Common myeloid progenitor, CD34-positive (primary cell): ENCODE results near the gene LCE1E.

Experiments
- CTCF ChIA-PET: fragments of 350-600 bp; sonication (Branson Sonifier 250); formaldehyde crosslinking; loops from one replicate; lab custom pipeline; 2021; ENCODE audit warnings: antibody characterized with exemption; lab: Charles Lee
- POLR2A ChIA-PET: fragments of 350-600 bp; sonication (Branson Sonifier 250); formaldehyde crosslinking; loops from one replicate; lab custom pipeline; 2021; ENCODE audit warnings: antibody characterized with exemption; lab: Charles Lee
- DNase-seq, 3 donors: peaks; one replicate each; pipeline versions ENCODE4 v3.0.0 to v3.0.0-alpha.2; 2013
- H3K27ac ChIP-seq, 2 experiments: 1 replicate in 1 of 2; 2 replicates in 1 of 2; pipeline ENCODE4 v1.7.0; 2013; ENCODE audit warnings: inconsistent platforms in 2 of 2, low read length in 2 of 2, mild to moderate bottlenecking in 2 of 2, low read depth in 1 of 2, moderate library complexity in 1 of 2; ENCODE audit not compliant: severe bottlenecking in 2 of 2, insufficient read depth in 1 of 2, poor library complexity in 1 of 2
- H3K27me3 ChIP-seq, 5 experiments: replicated peaks in 2 of 5; 1 replicate in 3 of 5; 2 replicates in 2 of 5; pipeline versions ENCODE4 v1.6.1 to v1.7.0; 2013; ENCODE audit warnings: low read length in 4 of 5, mild to moderate bottlenecking in 2 of 5, moderate library complexity in 2 of 5, inconsistent platforms in 1 of 5; ENCODE audit not compliant: insufficient read depth in 5 of 5, control insufficient read depth in 4 of 5
- H3K36me3 ChIP-seq, 4 experiments: 1 replicate in 2 of 4; 2 replicates in 2 of 4; pipeline versions ENCODE4 v1.6.1 to v1.7.0; 2013; ENCODE audit warnings: low read length in 3 of 4, control low read depth in 1 of 4, mild to moderate bottlenecking in 1 of 4; ENCODE audit not compliant: control insufficient read depth in 4 of 4, insufficient read depth in 4 of 4
- H3K4me1 ChIP-seq, 4 experiments: 1 replicate in 3 of 4; 2 replicates in 1 of 4; pipeline versions ENCODE4 v1.6.1 to v1.7.1; 2013; ENCODE audit warnings: low read length in 3 of 4, mild to moderate bottlenecking in 3 of 4, control low read depth in 1 of 4, inconsistent platforms in 1 of 4, moderate library complexity in 1 of 4; ENCODE audit not compliant: control insufficient read depth in 4 of 4, insufficient read depth in 4 of 4; ENCODE audit errors: control extremely low read depth in 1 of 4
- H3K4me3 ChIP-seq, 7 experiments: 1 replicate in 4 of 7; 2 replicates in 3 of 7; pipeline versions ENCODE4 v1.5.1 to v1.7.0; 2013; ENCODE audit warnings: mild to moderate bottlenecking in 7 of 7, low read length in 6 of 7, moderate library complexity in 6 of 7, inconsistent platforms in 2 of 7, low read depth in 2 of 7, control low read depth in 1 of 7; ENCODE audit not compliant: insufficient read depth in 4 of 7, control insufficient read depth in 1 of 7; ENCODE audit errors: extremely low read depth in 1 of 7
- H3K9me3 ChIP-seq, 5 experiments: 1 replicate in 4 of 5; 2 replicates in 1 of 5; pipeline versions ENCODE4 v1.6.1 to v1.7.1; 2013; ENCODE audit warnings: low read length in 4 of 5, mild to moderate bottlenecking in 2 of 5, inconsistent platforms in 1 of 5, low read depth in 1 of 5, moderate library complexity in 1 of 5; ENCODE audit not compliant: control insufficient read depth in 4 of 5, insufficient read depth in 2 of 5; ENCODE audit errors: control extremely low read depth in 1 of 5
- WGBS: methylation state at CpG from one replicate; pipeline ENCODE4 v1.1.5; 2013; ENCODE audit not compliant: insufficient coverage; 5-methylcytosine and 5-hydroxymethylcytosine counted together

LCE1E gene

GRCh38 chr1:152760551-152761190 is 25.4 kb upstream of the LCE1E start:
- Histone ChIP-seq H3K27ac (no peak overlapping the region), H3K36me3 (no peaks in the 10 kb centered on the region), H3K4me3 (no peak overlapping the region), H3K9me3 (no peaks in the 10 kb centered on the region), H3K4me1 (no peaks in the 10 kb centered on the region), H3K27me3 (peaks cover 0 to 13% (median 0%) of the 10 kb centered on the region in 5 experiments)
- POLR2A ChIA-PET: no interaction called here
- WGBS: 94% methylated on average over 28 of the region's 31 CpGs
- CTCF ChIA-PET: no interaction called here
- DNase-seq: no peak

- CTCF ChIA-PET: no interaction called here
Measured at GRCh38 chr1:152761609-152762213, 24.3 kb upstream of the LCE1E start.

GRCh38 chr1:152768847-152769533 is 17.1 kb upstream of the LCE1E start:
- H3K4me3 ChIP-seq: no peak overlapping the region
- H3K27me3 ChIP-seq: peaks cover 0 to 4% (median 0%) of the 10 kb centered on the region in 5 experiments
- WGBS: 74% methylated on average over 5 of the region's 8 CpGs
- no peaks in the 10 kb centered on the region for H3K4me1 ChIP-seq
- no peak for DNase-seq
- POLR2A ChIA-PET: no interaction called here
- no peak overlapping the region for H3K27ac ChIP-seq
- CTCF ChIA-PET: no interaction called here
- H3K36me3 ChIP-seq: no peaks in the 10 kb centered on the region
- peaks cover 0 to 3% (median 0%) of the 10 kb centered on the region in 5 experiments for H3K9me3 ChIP-seq

More at GRCh38 chr1:152761609-152762213, 24.3 kb upstream of the LCE1E start:
- Histone ChIP-seq H3K36me3 (no peaks in the 10 kb centered on the region), H3K27ac (no peak overlapping the region), H3K4me1 (no peaks in the 10 kb centered on the region), H3K4me3 (no peak overlapping the region), H3K9me3 (peaks cover 0 to 1% (median 0%) of the 10 kb centered on the region in 5 experiments), H3K27me3 (peaks cover 0 to 9% (median 0%) of the 10 kb centered on the region in 5 experiments)
- 100% methylated on average over 2 of the region's 3 CpGs for WGBS
- POLR2A ChIA-PET: no interaction called here
- no peak for DNase-seq

GRCh38 chr1:152770411-152770810 is 15.6 kb upstream of the LCE1E start:
- Histone ChIP-seq H3K36me3 (no peaks in the 10 kb centered on the region), H3K4me1 (no peaks in the 10 kb centered on the region)
- CTCF ChIA-PET: no interaction called here

GRCh38 chr1:152774875-152775274 is 11.2 kb upstream of the LCE1E start, which contains the start of gene LCE1F:
LCE1F (plus strand) TSS chr1:152775140; CDS start chr1:152776372, 1,232 bp downstream.
- H3K4me3 ChIP-seq: no peak within 1 kb of the TSS
- H3K27ac ChIP-seq: no peak within 1 kb of the TSS
- H3K9me3 ChIP-seq: peaks cover 0 to 1% (median 0%) of the 10 kb centered on the region in 5 experiments
- ChIA-PET POLR2A (no interaction called here), CTCF (no interaction called here)
- DNase-seq: no peak
- peaks cover 0 to 13% (median 3%) of the 10 kb centered on the region in 5 experiments for H3K27me3 ChIP-seq
- no peaks in the 10 kb centered on the region for H3K4me1 ChIP-seq
- whole genome bisulfite sequencing: 93% methylated on average over 6 of the region's 6 CpGs
- H3K36me3 ChIP-seq: no peaks in the 10 kb centered on the region

More at GRCh38 chr1:152770411-152770810, 15.6 kb upstream of the LCE1E start:
- H3K9me3 ChIP-seq: peaks cover 0 to 3% (median 0%) of the 10 kb centered on the region in 5 experiments
- H3K27ac ChIP-seq: no peak overlapping the region
- H3K27me3 ChIP-seq: peaks cover 0 to 4% (median 0%) of the 10 kb centered on the region in 5 experiments
- whole genome bisulfite sequencing: no CpG with 5 or more reads among the region's 1 CpG
- POLR2A ChIA-PET: no interaction called here
- no peak for DNase-seq
- H3K4me3 ChIP-seq: no peak overlapping the region

GRCh38 chr1:152776361-152776760 is 9.7 kb upstream of the LCE1E start:
- Histone ChIP-seq H3K9me3 (peaks cover 0 to 1% (median 0%) of the 10 kb centered on the region in 5 experiments), H3K4me3 (no peak overlapping the region), H3K27me3 (peaks cover 0 to 13% (median 0%) of the 10 kb centered on the region in 5 experiments), H3K36me3 (no peaks in the 10 kb centered on the region), H3K27ac (no peak overlapping the region), H3K4me1 (no peaks in the 10 kb centered on the region)
- ChIA-PET CTCF (no interaction called here), POLR2A (no interaction called here)
- DNase-seq: no peak
- WGBS: 85% methylated on average over 11 of the region's 11 CpGs
